Measurements from ENCODE around the gene GOLPH3. TPM values are rescaled to one million over a fixed set of nuclear protein-coding genes. Genes with fewer than 3 reads are reported as not detected.

Gene GOLPH3
- total RNA-seq, 1 experiment from 2014 or later, result 69.2 TPM

- Histone ChIP-seq H3K36me3 (ENCODE audit: control insufficient read depth in 1 of 2, insufficient read depth in 2 of 2, low read length in 2 of 2) (peaks cover 5 to 8% of the 10 kb centered on the region in 2 experiments; a peak in 3 of 4 replicates), H3K9me2 (ENCODE audit: insufficient read depth) (no peaks in the 10 kb centered on the region), H3K4me1 (ENCODE audit: control insufficient read depth in 1 of 2, insufficient read depth in 2 of 2, low read length in 2 of 2) (no peaks in the 10 kb centered on the region), H3K4me2 (ENCODE audit: low read length) (no peak overlapping the region), H3K4me3 (replicated peaks in 1 of 2; ENCODE audit: low read depth in 1 of 2, low read length in 2 of 2) (no peak overlapping the region), H3K27ac (ENCODE audit: low read depth, low read length) (no peak overlapping the region), H2AFZ (ENCODE audit: low read depth, low read length, poor library complexity, severe bottlenecking) (no peak overlapping the region), H3K79me2 (ENCODE audit: insufficient read depth, low read length) (no peaks in the 10 kb centered on the region), H4K20me1 (ENCODE audit: insufficient read depth) (no peaks in the 10 kb centered on the region), H3K27me3 (ENCODE audit: insufficient read depth, low read length) (no peaks in the 10 kb centered on the region), H3K9ac (ENCODE audit: low read length) (no peak overlapping the region), H3K9me3 (ENCODE audit: control insufficient read depth in 1 of 2, insufficient read depth in 1 of 2, low read depth in 1 of 2, low read length in 2 of 2) (no peaks in the 10 kb centered on the region)
- TF ChIP-seq ZFX (IDR thresholded peaks at IDR 0.05), result no peak
- TF ChIP-seq FOSL1 (IDR thresholded peaks at IDR 0.05; ENCODE audit: low read depth), result no peak
- no peak for TF ChIP-seq JUND (IDR thresholded peaks at IDR 0.05)
- no peak for TF ChIP-seq ZNF274 (IDR thresholded peaks at IDR 0.05; ENCODE audit: low read depth, low read length)
- no peak for TF ChIP-seq POLR2A (IDR thresholded peaks at IDR 0.05; ENCODE audit: borderline replicate concordance, extremely low read depth, insufficient read depth, insufficient read length)
- no peak for TF ChIP-seq ZBTB33 (IDR thresholded peaks at IDR 0.05; ENCODE audit: extremely low read depth, insufficient replicate concordance, low read length)
- no peak for TF ChIP-seq MAX (IDR thresholded peaks at IDR 0.05)
- TF ChIP-seq CBX3 (IDR thresholded peaks at IDR 0.05; ENCODE audit: low read depth), result no peak
- no peak for TF ChIP-seq ELF1 (IDR thresholded peaks at IDR 0.05; ENCODE audit: borderline replicate concordance, low read depth)
- TF ChIP-seq CTCF (IDR thresholded peaks at IDR 0.05 in 2 of 3, conservative IDR thresholded peaks at IDR 0.05 in 1 of 3; ENCODE audit: borderline replicate concordance in 1 of 3, insufficient read depth in 1 of 3, low read depth in 2 of 3, low read length in 2 of 3), result no peak
- no peak for TF ChIP-seq CEBPB (IDR thresholded peaks at IDR 0.05; ENCODE audit: low read depth)
- no peak for TF ChIP-seq SRF (IDR thresholded peaks at IDR 0.05; ENCODE audit: low read depth)
- no peak for TF ChIP-seq POLR2AphosphoS5 (IDR thresholded peaks at IDR 0.05; ENCODE audit: low read depth, low read length)
- TF ChIP-seq SIN3A (IDR thresholded peaks at IDR 0.05; ENCODE audit: low read depth), result no peak
- no peak for TF ChIP-seq TCF7L2 (IDR thresholded peaks at IDR 0.05; ENCODE audit: borderline replicate concordance, extremely low read depth, insufficient read depth, insufficient read length)
- TF ChIP-seq SP1 (IDR thresholded peaks at IDR 0.05; ENCODE audit: low read depth), result no peak
- TF ChIP-seq EGR1 (IDR thresholded peaks at IDR 0.05; ENCODE audit: low read depth), result no peak
- TF ChIP-seq ATF3 (IDR thresholded peaks at IDR 0.05), result no peak
- no peak for TF ChIP-seq RAD21 (IDR thresholded peaks at IDR 0.05; ENCODE audit: low read depth)
- DNase-seq (ENCODE audit: low read depth, low spot score), result no peak
- CTCF ChIA-PET, result no interaction called here
- RAD21 ChIA-PET (ENCODE audit: low non-redundant PET in 1 of 2, low total read pairs in 2 of 2, uncharacterized antibody in 2 of 2, unreplicated experiment in 2 of 2), result no interaction called here
- intact Hi-C loops (cut with micrococcal nuclease), result no loop called here
- no peak for ATAC-seq
- POLR2A ChIA-PET, result interaction anchor here (0.6 kb wide), 1 partner anchor 20 kb away, joined by 3 read pairs; no protein-coding TSS in a partner anchor
- no TSS peak for BruUV-seq (replicated peaks)
Observed at GRCh38 chr5:32098890-32099310, 75.2 kb downstream of the GOLPH3 start.

All from HCT116 (cell line).